Duodenal mucosa (tissue), 2 donors: ENCODE data around the gene GANAB.
"Not testable (repeated sequence)": the region's sequence is repeated elsewhere in the genome, so short reads cannot be mapped to it uniquely, and the experiment has no call there.

Experiments
- H3K27ac ChIP-seq: one replicate; pipeline ENCODE4 v1.7.0; 2013; ENCODE audit warnings: low read depth, low read length
- H3K27me3 ChIP-seq, 2 donors: one replicate each; pipeline ENCODE4 v1.7.0; 2013; ENCODE audit warnings: low read length in 2 of 2, control low read depth in 1 of 2; ENCODE audit not compliant: insufficient read depth in 2 of 2, control insufficient read depth in 1 of 2
- H3K36me3 ChIP-seq, 2 donors: one replicate each; pipeline ENCODE4 v1.7.0; 2013; ENCODE audit warnings: low read length in 2 of 2, control low read depth in 1 of 2; ENCODE audit not compliant: insufficient read depth in 2 of 2, control insufficient read depth in 1 of 2
- H3K4me1 ChIP-seq, 2 donors: one replicate each; pipeline ENCODE4 v1.7.0; 2013; ENCODE audit warnings: low read length in 2 of 2, control low read depth in 1 of 2; ENCODE audit not compliant: insufficient read depth in 2 of 2, control insufficient read depth in 1 of 2
- H3K4me3 ChIP-seq, 2 donors: one replicate each; pipeline ENCODE4 v1.7.0; 2013; ENCODE audit warnings: low read length in 2 of 2, low read depth in 1 of 2
- H3K9ac ChIP-seq, 2 donors: one replicate each; pipeline ENCODE4 v1.7.0; 2013; ENCODE audit warnings: low read length in 2 of 2, low read depth in 1 of 2
- H3K9me3 ChIP-seq, 2 donors: one replicate each; pipeline ENCODE4 v1.7.0; 2013; ENCODE audit warnings: low read length in 2 of 2, control low read depth in 1 of 2; ENCODE audit not compliant: control insufficient read depth in 1 of 2

GANAB gene

GRCh38 chr11:62652161-62653006, 6.0 kb upstream of the GANAB start:
- Histone ChIP-seq H3K4me3 (peak overlapping the region; percentile 91 to 93), H3K27ac (peak overlapping the region; percentile 77), H3K27me3 (no peaks in the 10 kb centered on the region), H3K36me3 (peaks cover 13 to 25% of the 10 kb centered on the region in 2 donors), H3K9ac (peak overlapping the region; percentile 86 to 87), H3K9me3 (no peaks in the 10 kb centered on the region), H3K4me1 (peaks cover 6 to 12% of the 10 kb centered on the region in 2 donors)

GRCh38 chr11:62650283-62650682, 3.9 kb upstream of the GANAB start:
- H3K9ac ChIP-seq, H3K27me3 ChIP-seq, H3K4me3 ChIP-seq, H3K9me3 ChIP-seq, H3K27ac ChIP-seq: not testable (repeated sequence)
- Histone ChIP-seq H3K36me3 (peaks cover 13 to 25% of the 10 kb centered on the region in 2 donors), H3K4me1 (peaks cover 16 to 25% of the 10 kb centered on the region in 2 donors)

DNA sequence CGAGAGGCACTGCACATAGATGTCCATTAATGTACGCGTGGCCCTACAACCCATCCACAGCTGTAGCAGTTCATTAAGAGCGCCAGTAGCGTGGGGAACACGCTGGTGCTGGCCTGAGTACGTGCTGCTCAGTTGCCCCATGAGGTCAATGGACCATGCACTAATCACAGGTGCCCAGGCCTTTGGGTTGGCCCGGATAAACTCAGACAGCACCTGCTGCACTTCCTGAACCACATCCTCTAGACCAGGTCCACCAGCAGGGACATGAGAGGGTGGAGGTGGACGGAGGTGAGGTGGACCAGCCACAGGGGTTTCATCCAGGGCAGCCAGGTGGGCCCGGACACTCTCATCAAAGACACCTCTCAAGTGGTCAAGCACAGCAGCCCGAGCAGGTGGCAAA, 3.1 kb upstream of the GANAB start:
- Histone ChIP-seq H3K4me1 (peaks cover 23 to 33% of the 10 kb centered on the region in 2 donors), H3K9ac (no peak overlapping the region), H3K9me3 (no peaks in the 10 kb centered on the region)

DNA sequence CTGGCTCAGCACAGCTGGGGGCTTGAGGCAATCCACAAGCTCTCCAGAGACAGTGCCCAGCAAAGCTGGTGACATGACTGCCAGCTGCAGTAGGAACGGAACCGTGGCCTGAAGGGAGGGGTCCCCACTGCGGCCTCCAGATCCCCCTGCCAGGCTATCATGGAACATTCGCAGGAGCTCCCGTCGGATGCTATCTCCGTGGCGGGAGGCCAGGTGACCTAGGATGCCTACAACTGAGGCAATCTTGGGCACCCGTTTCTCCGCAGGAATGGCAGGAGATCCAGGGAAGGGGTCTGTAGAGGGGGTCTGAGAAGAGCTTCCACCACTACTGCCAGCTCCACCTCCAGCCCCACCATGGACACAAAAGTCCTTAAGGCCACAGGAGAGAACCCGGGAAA, 2.6 kb upstream of the GANAB start:
- Histone ChIP-seq H3K27me3 (no peaks in the 10 kb centered on the region), H3K36me3 (peaks cover 13 to 29% of the 10 kb centered on the region in 2 donors), H3K4me1 (peaks cover 23 to 35% of the 10 kb centered on the region in 2 donors), H3K9ac (no peak overlapping the region), H3K4me3 (no peak overlapping the region), H3K9me3 (no peaks in the 10 kb centered on the region), H3K27ac (no peak overlapping the region)

More for the DNA sequence above, 3.1 kb upstream of the GANAB start:
- Histone ChIP-seq H3K36me3 (peaks cover 13 to 26% of the 10 kb centered on the region in 2 donors), H3K27ac (no peak overlapping the region), H3K27me3 (no peaks in the 10 kb centered on the region), H3K4me3 (no peak overlapping the region)

GRCh38 chr11:62648185-62648966, 2.0 kb upstream of the GANAB start:
- Histone ChIP-seq H3K9ac (no peak overlapping the region), H3K4me3 (no peak overlapping the region), H3K27ac (no peak overlapping the region), H3K27me3 (no peaks in the 10 kb centered on the region), H3K4me1 (peaks cover 23 to 35% of the 10 kb centered on the region in 2 donors), H3K9me3 (no peaks in the 10 kb centered on the region), H3K36me3 (peaks cover 13 to 33% of the 10 kb centered on the region in 2 donors)

DNA sequence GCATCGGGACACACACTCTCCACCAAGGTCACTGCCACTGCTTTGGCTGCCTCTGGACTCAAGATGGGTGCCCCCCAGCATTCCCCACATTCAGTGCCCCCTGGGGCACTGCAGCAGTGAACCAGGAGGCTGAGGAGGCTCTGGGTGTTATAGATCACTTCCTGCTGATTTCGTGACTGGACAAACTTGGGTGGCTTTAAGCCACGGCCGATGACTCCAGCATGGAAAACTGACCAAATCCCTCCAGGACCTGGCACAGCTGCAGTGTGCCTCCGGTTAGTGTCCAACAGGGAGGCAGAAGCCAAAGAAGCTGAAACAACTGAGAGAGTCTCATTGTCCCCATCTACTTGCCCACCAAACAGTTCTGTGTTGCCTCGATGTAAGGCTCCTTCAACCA, 1.2 kb upstream of the GANAB start:
- H3K36me3 ChIP-seq, result peaks cover 17 to 37% of the 10 kb centered on the region in 2 donors
- H3K4me3 ChIP-seq, result no peak overlapping the region
- H3K27ac ChIP-seq, result no peak overlapping the region
- no peaks in the 10 kb centered on the region for H3K9me3 ChIP-seq
- peaks cover 23 to 35% of the 10 kb centered on the region in 2 donors for H3K4me1 ChIP-seq
- H3K27me3 ChIP-seq, result no peaks in the 10 kb centered on the region
- H3K9ac ChIP-seq, result no peak overlapping the region

DNA sequence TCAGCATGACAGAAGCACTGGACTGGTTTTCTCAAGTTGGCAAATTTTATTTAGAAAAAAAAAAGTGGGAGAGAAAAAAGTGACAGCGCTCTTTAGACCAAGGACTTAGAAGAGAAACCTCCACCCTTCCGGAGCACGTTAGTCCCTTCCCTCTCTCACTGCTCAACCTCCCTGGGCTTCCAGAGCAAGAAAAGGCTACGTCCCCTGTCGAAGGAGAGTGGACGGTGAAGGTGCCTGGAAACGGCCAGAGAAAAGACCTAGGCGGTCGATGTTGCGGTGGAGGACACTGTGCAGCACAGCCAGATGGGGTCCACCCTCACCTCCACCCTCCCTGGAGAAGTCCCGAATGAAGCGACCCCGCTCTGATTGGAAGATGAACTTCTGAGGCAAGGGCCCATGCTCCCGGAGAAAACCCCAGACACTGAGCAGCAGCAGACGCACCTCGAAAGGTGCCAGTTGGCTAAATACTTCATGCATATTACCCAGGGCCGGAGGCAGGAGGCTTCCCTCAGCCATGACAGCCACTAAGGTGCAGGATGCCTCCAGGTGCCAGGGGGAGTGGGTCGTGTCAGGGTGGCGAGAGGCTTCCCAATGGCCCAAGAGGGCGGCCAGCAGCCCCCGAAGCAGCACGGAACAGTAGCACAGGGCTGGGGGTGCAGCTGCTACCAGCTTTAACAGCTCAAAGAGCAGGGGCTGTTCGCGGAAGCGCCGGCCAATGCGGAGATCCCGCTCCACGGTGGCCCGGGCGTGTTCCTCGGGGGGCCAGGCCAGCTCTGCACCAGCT, 604 bp upstream of the GANAB start:
- Histone ChIP-seq H3K4me3 (peak overlapping the region; percentile 38 to 57), H3K27ac (no peak overlapping the region), H3K27me3 (no peaks in the 10 kb centered on the region), H3K9me3 (no peaks in the 10 kb centered on the region), H3K36me3 (peaks cover 17 to 40% of the 10 kb centered on the region in 2 donors), H3K9ac (peak overlapping the region in 1 of 2 donors; percentile 43), H3K4me1 (peaks cover 17 to 29% of the 10 kb centered on the region in 2 donors)

- Histone ChIP-seq H3K27ac (no peak overlapping the region), H3K9me3 (no peaks in the 10 kb centered on the region), H3K27me3 (no peaks in the 10 kb centered on the region), H3K36me3 (peaks cover 17 to 40% of the 10 kb centered on the region in 2 donors), H3K4me3 (peak overlapping the region; percentile 89 to 96), H3K9ac (peak overlapping the region; percentile 81 to 85), H3K4me1 (peaks cover 17 to 23% of the 10 kb centered on the region in 2 donors)
Measured at GRCh38 chr11:62645671-62645945, 805 bp downstream of the GANAB start.

- Histone ChIP-seq H3K27ac (no peak overlapping the region), H3K4me3 (no peak overlapping the region)
Measured at GRCh38 chr11:62644220-62644619, 2.2 kb downstream of the GANAB start.

More at GRCh38 chr11:62644220-62644619, 2.2 kb downstream of the GANAB start:
- H3K36me3 ChIP-seq, result peaks cover 19 to 38% of the 10 kb centered on the region in 2 donors
- H3K9ac ChIP-seq, result no peak overlapping the region
- H3K4me1 ChIP-seq, result peaks cover 17 to 23% of the 10 kb centered on the region in 2 donors
- no peaks in the 10 kb centered on the region for H3K27me3 ChIP-seq
- H3K9me3 ChIP-seq, result no peaks in the 10 kb centered on the region
